Iris pigment epithelial cell (primary cell): ENCODE data around the gene HEPN1.
A peak's percentile ranks its signal among the peaks of the same experiment; 100 is the strongest.
"Not testable (repeated sequence)": the region's sequence is repeated elsewhere in the genome, so short reads cannot be mapped to it uniquely, and the experiment has no call there.

Experiments
- DNase-seq: peaks from one replicate; pipeline ENCODE4 v3.0.0-alpha.2; 2011; ENCODE audit warnings: low read depth

Gene HEPN1

DNA sequence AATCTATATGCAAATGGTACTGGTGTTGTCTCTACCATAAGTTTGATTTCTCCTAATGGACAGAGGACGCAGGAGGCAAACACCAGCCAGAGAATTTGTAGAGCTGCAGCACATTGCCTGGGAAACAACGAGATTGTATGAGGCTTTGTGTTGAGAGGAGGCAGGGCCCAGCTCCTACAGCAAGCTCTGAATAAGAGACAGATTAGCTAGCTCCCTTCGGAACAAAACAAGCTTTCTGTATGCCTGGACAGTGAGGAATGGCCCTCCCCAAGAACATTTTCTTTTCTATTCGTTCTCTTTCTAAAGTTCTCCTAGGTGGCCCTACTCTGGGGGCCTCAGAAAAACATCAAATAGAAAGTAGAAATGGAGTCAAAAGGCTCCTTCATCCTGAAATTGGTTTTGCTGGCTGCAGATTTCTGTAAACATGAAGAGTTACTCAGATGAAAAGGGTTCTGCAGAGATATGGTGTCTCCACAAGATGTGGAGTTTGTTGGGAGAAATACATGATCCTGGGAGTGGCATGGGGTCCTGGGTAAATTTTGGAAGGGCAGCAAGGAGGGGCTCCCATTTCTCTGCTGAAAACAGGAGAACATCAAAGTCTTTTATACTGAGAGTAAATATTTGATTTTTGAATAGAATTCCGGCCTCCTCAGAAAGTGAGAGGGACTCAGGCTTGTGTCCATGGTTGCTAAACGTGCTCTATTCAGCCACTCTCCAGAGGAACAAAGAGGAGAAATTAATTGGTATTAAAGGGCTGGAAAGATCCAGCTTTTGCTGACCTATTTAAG is 23.6 kb downstream of the HEPN1 start:
- no peak for DNase-seq

GRCh38 chr11:124943254-124943616 is 24.2 kb downstream of the HEPN1 start:
- no peak for DNase-seq

DNA sequence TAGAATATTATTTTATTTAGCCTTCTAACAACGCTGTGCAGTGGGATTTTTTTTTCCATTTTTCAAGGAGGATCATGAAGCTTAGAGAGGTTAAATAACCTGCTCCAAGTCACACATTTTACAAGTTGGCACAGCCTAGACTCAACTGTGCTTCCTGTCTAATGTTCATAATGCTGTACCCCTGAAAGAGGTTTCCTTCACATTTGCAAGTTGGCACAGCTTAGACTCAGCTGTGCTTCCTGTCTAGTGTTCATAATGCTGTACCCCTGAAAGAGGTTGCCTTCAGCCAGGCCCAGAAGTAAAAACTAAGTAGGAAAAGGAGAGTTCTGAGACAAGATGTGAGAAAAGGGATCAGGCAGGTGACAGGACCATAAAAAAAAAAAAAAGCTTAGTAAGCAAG is 24.7 kb downstream of the HEPN1 start:
- DNase-seq: no peak

GRCh38 chr11:124944565-124944964 is 25.5 kb downstream of the HEPN1 start:
- DNase-seq: no peak

DNA sequence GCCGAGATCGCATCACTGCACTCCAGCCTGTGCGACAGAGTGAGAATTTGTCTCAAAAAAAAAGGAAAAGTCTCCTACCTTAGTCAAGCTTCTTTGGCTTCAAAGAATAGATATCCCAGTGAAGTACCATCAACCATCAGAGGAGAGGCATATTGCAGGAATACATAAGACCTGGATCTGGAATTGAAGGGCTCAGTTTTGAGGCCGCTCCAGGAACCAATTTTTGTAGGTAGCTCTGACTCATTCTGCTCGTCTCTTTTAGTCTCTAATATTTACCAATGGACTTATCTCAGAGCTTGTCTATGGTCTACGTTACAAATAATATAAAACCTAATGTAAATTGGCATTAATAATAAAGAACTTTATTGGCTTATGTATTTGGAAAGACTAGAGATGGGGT is 26.8 kb downstream of the HEPN1 start:
- DNase-seq: no peak

GRCh38 chr11:124946735-124947141 is 27.7 kb downstream of the HEPN1 start:
- no peak for DNase-seq

DNA sequence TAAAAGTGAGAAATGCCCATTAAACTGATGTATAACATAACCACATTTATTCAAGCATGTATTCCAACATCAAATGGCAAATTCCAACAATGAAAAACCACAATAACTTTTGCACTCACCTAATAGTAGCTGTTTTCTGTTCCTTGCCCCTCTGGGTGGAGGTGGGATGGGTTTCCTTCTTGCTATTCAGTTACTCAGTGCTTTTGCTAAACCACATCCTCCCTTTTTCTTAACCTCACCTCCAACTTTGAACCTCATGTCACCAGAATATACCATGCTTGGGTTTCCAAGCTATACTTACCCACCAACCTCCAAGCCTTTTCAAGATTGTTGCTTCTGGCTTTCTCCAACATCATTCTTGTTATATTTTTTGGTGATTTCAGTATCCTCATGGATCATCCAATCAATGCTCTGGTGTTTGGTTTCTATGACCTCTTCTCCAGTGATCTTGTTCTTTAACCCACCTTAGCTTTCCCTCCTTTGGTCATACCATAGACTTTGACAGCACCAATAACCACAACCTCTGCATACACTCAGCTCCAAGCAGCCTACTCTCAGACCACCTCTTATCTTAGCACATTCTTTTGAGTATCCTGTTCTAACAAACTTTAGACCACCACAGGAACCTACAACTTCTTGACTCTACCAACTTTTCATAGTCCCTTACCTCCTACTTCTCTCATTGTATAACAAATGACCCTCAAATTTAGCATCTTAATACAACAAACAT is 31.7 kb downstream of the HEPN1 start:
- no peak for DNase-seq

GRCh38 chr11:124951341-124951740 is 32.3 kb downstream of the HEPN1 start:
- DNase-seq: no peak

GRCh38 chr11:124953753-124954589 is 34.9 kb downstream of the HEPN1 start, which contains the start of gene CCDC15:
Gene CCDC15, plus strand, starts transcription at chr11:124954202. Its CDS starts 531 bp downstream, at chr11:124954733.
- peak; percentile 97 for DNase-seq

DNA sequence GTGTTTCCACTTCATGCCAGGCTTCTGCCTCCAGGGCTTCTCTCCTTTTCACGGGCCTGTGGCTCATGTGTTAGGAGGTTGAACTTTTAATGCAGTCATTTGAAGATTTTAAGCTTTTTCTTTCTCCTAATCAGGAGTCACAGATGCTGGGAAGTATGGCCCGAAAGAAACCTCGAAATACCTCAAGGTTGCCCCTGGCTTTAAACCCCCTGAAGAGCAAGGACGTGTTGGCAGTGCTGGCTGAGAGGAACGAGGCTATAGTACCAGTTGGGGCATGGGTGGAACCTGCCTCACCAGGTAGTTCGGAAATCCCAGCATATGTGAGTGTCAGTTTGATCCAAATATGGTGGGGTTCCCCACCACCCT is 35.5 kb downstream of the HEPN1 start:
- no peak for DNase-seq

GRCh38 chr11:124955035-124955434 is 36.0 kb downstream of the HEPN1 start:
- no peak for DNase-seq

DNA sequence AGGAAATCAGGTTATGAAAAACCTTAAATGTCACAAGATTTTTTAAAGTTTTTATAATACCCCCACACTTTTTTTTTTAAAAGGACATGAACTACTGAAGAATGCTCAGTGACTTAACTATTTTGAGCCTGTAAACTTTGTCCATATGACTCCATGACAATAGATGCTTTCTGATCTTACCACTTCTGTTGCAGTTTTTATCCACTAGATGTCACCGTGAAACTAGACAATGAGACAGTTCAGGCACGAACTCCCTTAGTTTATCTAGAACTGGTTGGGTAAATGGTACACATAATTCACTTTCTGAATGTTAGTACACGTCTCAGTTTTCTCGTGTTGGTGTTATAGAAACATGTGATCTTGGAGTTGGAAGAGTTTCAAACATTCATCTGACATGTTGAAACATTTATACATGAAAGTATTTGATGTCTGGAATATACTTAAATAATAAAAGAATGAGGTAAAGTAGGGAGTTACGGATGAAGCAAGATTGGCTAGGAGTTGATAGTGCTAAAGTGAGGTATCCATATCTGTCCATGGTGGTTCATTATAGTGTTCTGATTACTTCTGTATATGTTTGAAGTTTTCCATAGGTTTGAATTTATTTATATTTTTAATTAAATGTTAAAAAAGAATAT is 43.0 kb downstream of the HEPN1 start:
- peak; percentile 80 for DNase-seq

GRCh38 chr11:124968197-124968596 is 49.1 kb downstream of the HEPN1 start:
- DNase-seq: not testable (repeated sequence)
